GOT3 (cell line): ENCODE results near the gene SF3B3.

Source experiments
- DNase-seq: peaks from one replicate; lab custom pipeline; 2025; ENCODE audit warnings: mixed read lengths; lab: John Stamatoyannopoulos, UW

The SF3B3 gene

GRCh38 chr16:70523743-70524398 is at the start of gene SF3B3:
Gene SF3B3 (plus strand): TSS chr16:70523816. CDS start chr16:70526657, 2,841 bp downstream.
- peak; percentile 63 for DNase-seq

GRCh38 chr16:70474320-70475053 is 49.1 kb upstream of the SF3B3 start:
- no peak for DNase-seq

- no peak for DNase-seq
These were observed 48.4 kb upstream of the SF3B3 start for GRCh38 chr16:70475054-70475871.

GRCh38 chr16:70476272-70477020 is 47.2 kb upstream of the SF3B3 start:
- no peak for DNase-seq

- no peak for DNase-seq
These were observed 45.4 kb upstream of the SF3B3 start for GRCh38 chr16:70478169-70478568.

- no peak for DNase-seq
These were observed 44.7 kb upstream of the SF3B3 start for GRCh38 chr16:70478912-70479341.

- DNase-seq = no peak
These were observed 43.2 kb upstream of the SF3B3 start for GRCh38 chr16:70480127-70481105.

GRCh38 chr16:70481929-70482536 is 41.6 kb upstream of the SF3B3 start:
- no peak for DNase-seq

GRCh38 chr16:70482624-70483023 is 41.0 kb upstream of the SF3B3 start:
- DNase-seq = no peak

- no peak for DNase-seq
These were observed 40.2 kb upstream of the SF3B3 start for GRCh38 chr16:70483426-70483825.

GRCh38 chr16:70484867-70485266 is 38.7 kb upstream of the SF3B3 start:
- DNase-seq = no peak

- no peak for DNase-seq
These were observed 33.4 kb upstream of the SF3B3 start for GRCh38 chr16:70490261-70490660.

GRCh38 chr16:70493802-70494201 is 29.8 kb upstream of the SF3B3 start:
- no peak for DNase-seq

GRCh38 chr16:70494202-70494770 is 29.3 kb upstream of the SF3B3 start:
- no peak for DNase-seq

- no peak for DNase-seq
These were observed 28.8 kb upstream of the SF3B3 start for GRCh38 chr16:70494777-70495176.

GRCh38 chr16:70495425-70496182 is 28.0 kb upstream of the SF3B3 start:
- DNase-seq = no peak

- no peak for DNase-seq
These were observed 27.1 kb upstream of the SF3B3 start for GRCh38 chr16:70496513-70496912.

- no peak for DNase-seq
These were observed 14.9 kb upstream of the SF3B3 start for GRCh38 chr16:70508752-70509151.

- no peak for DNase-seq
These were observed 13.4 kb upstream of the SF3B3 start for GRCh38 chr16:70510216-70510615.
